Sigmoid colon (tissue), 4 donors: ENCODE results near the gene ACADM.

ENCODE experiments used
- CTCF ChIP-seq, 4 experiments: fragments of 450-650 bp in 3 of 4; fragments of 200-600 bp in 1 of 4; IDR thresholded peaks; one replicate each; pipeline ENCODE4 v1.5.1; 2016 to 2019; ENCODE audit warnings: antibody characterized with exemption in 4 of 4, mild to moderate bottlenecking in 3 of 4, moderate library complexity in 2 of 4
- POLR2A ChIP-seq, 2 donors: fragments of 450-650 bp; IDR thresholded peaks; one replicate each; pipeline ENCODE4 v1.6.1; 2016; ENCODE audit warnings: antibody characterized with exemption in 2 of 2, mild to moderate bottlenecking in 2 of 2, moderate library complexity in 2 of 2
- POLR2AphosphoS5 ChIP-seq, 4 donors: sonication (generic); formaldehyde crosslinking; IDR thresholded peaks; one replicate each; pipeline ENCODE4 v1.6.1; 2017; ENCODE audit warnings: antibody characterized with exemption in 4 of 4

- no peak for TF ChIP-seq POLR2AphosphoS5 (IDR thresholded peaks at IDR 0.05)
- TF ChIP-seq CTCF (IDR thresholded peaks at IDR 0.05) = no peak
- TF ChIP-seq POLR2A (IDR thresholded peaks at IDR 0.05) = no peak
Measured at GRCh38 chr1:75731881-75732280, 7.4 kb downstream of the ACADM start.
